SK-N-MC (cell line): ENCODE measurements around the gene CYB5A.

Experiments
- EZH2 ChIP-seq: fragments of 200-600 bp; sonication (generic); IDR thresholded peaks from one replicate; pipeline ENCODE4 v1.6.1; 2017; ENCODE audit warnings: antibody characterized with exemption
- FOXP2 ChIP-seq: optimal IDR thresholded peaks from 2 replicates; pipeline ENCODE3; 2011; ENCODE audit warnings: mild to moderate bottlenecking, moderate library complexity; ENCODE audit not compliant: insufficient read depth; ENCODE audit errors: extremely low read length, control extremely low read depth
- POLR2AphosphoS5 ChIP-seq: IDR thresholded peaks from 2 replicates; pipeline ENCODE4 v1.6.1; 2012; ENCODE audit warnings: mild to moderate bottlenecking, low read depth, low read length, borderline replicate concordance

- TF ChIP-seq POLR2AphosphoS5 (no peak), EZH2 (no peak), FOXP2 (no peak)
Measured at GRCh38 chr18:74233933-74234325, 57.8 kb downstream of the CYB5A start.
